Measurements from ENCODE around the gene OR5W2. TPM values are rescaled to one million over a fixed set of nuclear protein-coding genes. Genes with fewer than 3 reads are reported as not detected.
"Not testable (repeated sequence)": the region's sequence is repeated elsewhere in the genome, so short reads cannot be mapped to it uniquely, and the experiment has no call there.

The OR5W2 gene
- total RNA-seq, 4 donors from 2014 or later, result not detected

- no peaks in the 10 kb centered on the region for H3K4me1 ChIP-seq
- no peaks in the 10 kb centered on the region for H3K27me3 ChIP-seq
- TF ChIP-seq POLR2A (IDR thresholded peaks at IDR 0.05) (no peak), CTCF (IDR thresholded peaks at IDR 0.05) (no peak)
- DNase-seq, result no peak
- H3K27ac ChIP-seq, result no peak overlapping the region
- no peaks in the 10 kb centered on the region for H3K9me3 ChIP-seq
- H3K4me3 ChIP-seq, result no peak overlapping the region
- H3K36me3 ChIP-seq, result no peaks in the 10 kb centered on the region
These were observed 6.2 kb upstream of the OR5W2 start for GRCh38 chr11:55920537-55920936.

GRCh38 chr11:55902308-55902707, 12.1 kb downstream of the OR5W2 start:
- Histone ChIP-seq H3K36me3 (no peaks in the 10 kb centered on the region), H3K27me3 (no peaks in the 10 kb centered on the region), H3K27ac (no peak overlapping the region), H3K4me3 (no peak overlapping the region), H3K9me3 (no peaks in the 10 kb centered on the region), H3K4me1 (no peaks in the 10 kb centered on the region)
- no peak for DNase-seq
- TF ChIP-seq CTCF (IDR thresholded peaks at IDR 0.05) (no peak), POLR2A (IDR thresholded peaks at IDR 0.05) (no peak)

GRCh38 chr11:55895216-55895615, 19.2 kb downstream of the OR5W2 start:
- Histone ChIP-seq H3K4me1 (no peaks in the 10 kb centered on the region), H3K27me3 (no peaks in the 10 kb centered on the region), H3K36me3 (no peaks in the 10 kb centered on the region), H3K4me3 (no peak overlapping the region), H3K9me3 (no peaks in the 10 kb centered on the region), H3K27ac (no peak overlapping the region)
- DNase-seq, result no peak
- TF ChIP-seq CTCF (IDR thresholded peaks at IDR 0.05) (no peak), POLR2A (IDR thresholded peaks at IDR 0.05) (no peak)

GRCh38 chr11:55885481-55885880, 28.9 kb downstream of the OR5W2 start:
- H3K27ac ChIP-seq, H3K27me3 ChIP-seq, H3K4me3 ChIP-seq, DNase-seq, H3K4me1 ChIP-seq, H3K36me3 ChIP-seq, H3K9me3 ChIP-seq: not testable (repeated sequence)

GRCh38 chr11:55884995-55885394, 29.4 kb downstream of the OR5W2 start:
- not testable (repeated sequence) for H3K9me3 ChIP-seq, H3K27me3 ChIP-seq, DNase-seq, H3K36me3 ChIP-seq, H3K27ac ChIP-seq, H3K4me3 ChIP-seq, H3K4me1 ChIP-seq

GRCh38 chr11:55882997-55883396, 31.4 kb downstream of the OR5W2 start, which contains the start of gene TRIM51:
TSS of gene TRIM51 (plus strand) at chr11:55883297. CDS start at chr11:55885429, 2,132 bp downstream.
- not testable (repeated sequence) for H3K27ac ChIP-seq, DNase-seq, H3K9me3 ChIP-seq

GRCh38 chr11:55873146-55873545, 41.2 kb downstream of the OR5W2 start:
- not testable (repeated sequence) for DNase-seq, H3K9me3 ChIP-seq, H3K27me3 ChIP-seq, H3K36me3 ChIP-seq, H3K4me3 ChIP-seq, H3K4me1 ChIP-seq, H3K27ac ChIP-seq

More at GRCh38 chr11:55882997-55883396, 31.4 kb downstream of the OR5W2 start, which contains the start of gene TRIM51:
- not testable (repeated sequence) for H3K4me1 ChIP-seq, H3K36me3 ChIP-seq, H3K4me3 ChIP-seq, H3K27me3 ChIP-seq

- H3K9me3 ChIP-seq, H3K27ac ChIP-seq, H3K4me1 ChIP-seq, H3K4me3 ChIP-seq, H3K27me3 ChIP-seq, H3K36me3 ChIP-seq, DNase-seq: not testable (repeated sequence)
These were observed 41.7 kb downstream of the OR5W2 start for GRCh38 chr11:55872731-55873130.

- not testable (repeated sequence) for H3K4me1 ChIP-seq, H3K4me3 ChIP-seq, H3K27ac ChIP-seq, H3K9me3 ChIP-seq, DNase-seq, H3K36me3 ChIP-seq, H3K27me3 ChIP-seq
These were observed 47.0 kb downstream of the OR5W2 start for GRCh38 chr11:55867354-55867753.

Small RNA genes within 50 kb of the gene (small RNA-seq; reads per million reads assigned to genes)
- gene AC036111.3, result 0 reads per million in 2 donors

Other genes starting within 250 kb of the OR5W2 start
- not detected for gene OR5D13, start 141.1 kb downstream of the OR5W2 start, total RNA-seq
- gene OR5D14, start 119.0 kb downstream of the OR5W2 start, total RNA-seq, result not detected
- not detected for gene OR5L1, start 103.2 kb downstream of the OR5W2 start, total RNA-seq
- not detected for gene OR5D18, start 95.0 kb downstream of the OR5W2 start, total RNA-seq
- gene OR5L2, start 87.4 kb downstream of the OR5W2 start, total RNA-seq, result not detected
- not detected for gene OR5D16, start 75.8 kb downstream of the OR5W2 start, total RNA-seq
- gene TRIM51, start 31.3 kb downstream of the OR5W2 start, total RNA-seq, result not detected
- not detected for gene OR5I1, start 21.8 kb upstream of the OR5W2 start, total RNA-seq
- not detected for gene OR10AG1, start 55.4 kb upstream of the OR5W2 start, total RNA-seq
- not detected for gene OR5F1, start 80.0 kb upstream of the OR5W2 start, total RNA-seq
- not detected for gene OR5AS1, start 113.1 kb upstream of the OR5W2 start, total RNA-seq
- not detected for gene OR8I2, start 178.7 kb upstream of the OR5W2 start, total RNA-seq
- gene OR8H2, start 189.1 kb upstream of the OR5W2 start, total RNA-seq, result not detected
- gene OR8H3, start 207.8 kb upstream of the OR5W2 start, total RNA-seq, result not detected
- not detected for gene OR8J3, start 225.6 kb upstream of the OR5W2 start, total RNA-seq
- not detected for gene OR8K5, start 245.7 kb upstream of the OR5W2 start, total RNA-seq